NCI-H2107 treated with DMSO at 0.1 percent for 48 hours (cell line): ENCODE measurements around the gene FKBP5.

Source experiments
- DNase-seq: peaks from one replicate; lab custom pipeline; 2025; ENCODE audit not compliant: unreplicated experiment; lab: John Stamatoyannopoulos, UW

Gene FKBP5

GRCh38 chr6:35665573-35665972 is 23.1 kb downstream of the FKBP5 start:
- DNase-seq, result no peak

DNA sequence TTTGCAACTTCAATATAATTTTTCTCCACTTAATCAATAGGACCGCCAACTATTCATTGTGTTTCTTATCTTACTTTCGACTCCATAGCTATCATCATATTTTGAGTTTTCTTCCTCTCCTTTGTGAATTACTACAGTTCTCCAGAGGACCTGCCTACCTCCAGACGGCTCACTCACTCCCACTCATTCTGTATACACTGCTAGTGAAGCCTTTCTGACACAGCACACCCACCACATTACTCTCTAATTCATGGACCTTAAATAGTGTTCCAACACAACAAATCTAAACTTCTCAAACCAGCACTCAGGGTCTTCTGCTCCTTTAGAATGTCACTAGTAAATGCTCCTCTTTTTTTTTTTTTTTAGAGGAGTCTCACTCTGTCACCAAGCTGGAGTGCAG is 23.8 kb downstream of the FKBP5 start:
- DNase-seq, result no peak

GRCh38 chr6:35663447-35664235 is 25.1 kb downstream of the FKBP5 start:
- DNase-seq, result no peak

GRCh38 chr6:35662999-35663398 is 25.7 kb downstream of the FKBP5 start:
- DNase-seq, result no peak

- DNase-seq, result no peak
These were observed 33.8 kb downstream of the FKBP5 start for GRCh38 chr6:35654883-35655282.

DNA sequence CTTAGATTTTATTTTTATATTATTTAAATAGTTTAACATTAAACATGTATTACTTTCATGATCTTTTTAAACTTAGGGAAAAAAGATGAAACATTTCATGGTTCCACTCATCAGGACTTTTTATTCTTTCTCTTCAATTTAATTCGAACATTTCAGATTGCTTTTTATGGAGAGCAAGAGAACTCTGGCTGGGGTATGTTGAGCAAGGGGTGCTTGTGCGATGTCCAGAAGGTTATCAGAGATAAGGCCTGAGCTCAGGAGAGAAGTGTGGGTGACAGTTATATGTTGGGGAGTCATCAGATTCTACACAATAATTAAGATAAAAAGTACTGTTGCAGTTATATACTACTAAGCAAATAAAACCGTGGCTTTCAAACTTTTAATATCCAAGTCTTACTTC is 37.5 kb downstream of the FKBP5 start:
- DNase-seq, result no peak

DNA sequence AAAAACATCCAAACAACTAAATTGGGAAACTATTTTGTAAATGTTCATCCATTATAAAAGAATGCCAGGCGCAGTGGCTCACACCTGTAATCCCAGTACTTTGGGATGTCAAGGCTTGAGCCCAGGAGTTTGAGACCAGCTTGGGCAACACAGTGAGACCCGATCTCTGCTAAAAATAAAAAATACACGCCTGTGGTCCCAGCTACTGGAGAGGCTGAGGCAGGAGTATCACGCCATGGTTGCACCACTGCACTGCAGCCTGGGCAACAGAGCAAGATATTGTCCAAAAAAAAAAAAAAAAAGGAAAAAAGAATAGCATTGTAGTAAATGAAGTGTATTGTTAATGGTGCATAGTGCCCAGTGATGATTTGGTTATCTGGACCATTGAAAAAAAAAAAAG is 38.7 kb downstream of the FKBP5 start:
- no peak for DNase-seq

DNA sequence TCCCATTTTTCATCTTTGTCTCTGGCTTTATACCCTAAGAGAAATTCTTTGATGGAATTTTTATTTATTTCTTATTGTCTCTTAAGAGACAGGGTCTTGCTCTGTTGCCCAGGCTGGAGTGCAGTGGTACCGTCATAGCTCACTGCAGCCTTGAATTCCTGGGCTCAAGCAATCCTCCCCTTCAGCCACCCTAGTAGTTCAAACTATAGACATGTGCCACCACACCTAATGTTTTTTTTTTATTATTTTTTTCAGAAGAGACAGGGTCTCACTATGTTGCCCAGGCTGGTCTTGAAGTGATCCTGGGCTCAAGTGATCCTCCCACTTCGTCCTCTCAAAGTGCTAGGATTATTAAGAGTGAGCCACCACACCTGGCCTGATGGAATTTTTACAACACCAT is 40.5 kb downstream of the FKBP5 start:
- DNase-seq, result no peak

DNA sequence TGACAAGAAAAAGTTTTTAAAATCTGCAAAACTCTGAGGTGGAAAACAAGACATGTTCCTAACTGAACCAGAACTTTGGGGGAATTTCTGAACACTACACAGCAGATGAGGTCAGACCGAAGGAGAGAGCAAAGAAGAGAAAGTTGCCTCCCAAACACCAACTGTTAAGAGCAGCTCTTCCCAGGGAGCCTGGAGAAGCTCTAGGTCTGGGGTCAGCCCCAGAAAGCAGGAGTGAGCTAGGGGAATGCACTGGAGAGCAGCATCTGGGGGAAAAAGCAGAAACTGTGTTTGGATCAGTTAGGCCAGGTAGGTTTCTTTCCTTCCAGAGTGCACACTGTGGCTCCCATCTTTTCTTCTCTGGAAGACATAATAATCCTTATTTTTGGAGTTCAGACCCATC is 41.3 kb downstream of the FKBP5 start:
- no peak for DNase-seq

- DNase-seq, result no peak
These were observed 45.6 kb downstream of the FKBP5 start for GRCh38 chr6:35643162-35643535.

GRCh38 chr6:35642471-35643161 is 46.1 kb downstream of the FKBP5 start:
- no peak for DNase-seq

GRCh38 chr6:35640017-35640664 is 48.6 kb downstream of the FKBP5 start:
- DNase-seq, result no peak

- DNase-seq, result no peak
These were observed 50.0 kb downstream of the FKBP5 start for GRCh38 chr6:35638679-35639078.

DNA sequence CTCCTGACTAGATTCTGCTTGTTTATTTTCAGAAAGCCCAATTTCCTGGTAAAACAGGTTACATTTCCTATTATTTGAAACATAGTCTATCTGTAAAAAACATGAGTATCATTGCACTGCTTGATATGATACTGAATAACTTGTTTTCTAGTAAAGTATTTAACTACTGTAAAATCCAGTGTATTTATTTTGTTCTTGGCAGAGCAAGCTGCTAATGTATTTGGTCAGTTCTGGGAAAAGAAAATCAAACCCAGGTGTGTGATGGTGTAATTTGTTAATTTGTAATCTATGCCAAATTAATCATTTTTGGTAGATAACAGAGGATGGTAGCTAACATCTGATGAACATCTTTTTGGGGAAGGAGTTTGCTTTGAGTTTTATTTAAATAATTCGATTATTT is 50.8 kb downstream of the FKBP5 start:
- no peak for DNase-seq

GRCh38 chr6:35635601-35636597 is 52.8 kb downstream of the FKBP5 start:
- DNase-seq, result no peak

GRCh38 chr6:35634316-35634715 is 54.4 kb downstream of the FKBP5 start:
- no peak for DNase-seq

DNA sequence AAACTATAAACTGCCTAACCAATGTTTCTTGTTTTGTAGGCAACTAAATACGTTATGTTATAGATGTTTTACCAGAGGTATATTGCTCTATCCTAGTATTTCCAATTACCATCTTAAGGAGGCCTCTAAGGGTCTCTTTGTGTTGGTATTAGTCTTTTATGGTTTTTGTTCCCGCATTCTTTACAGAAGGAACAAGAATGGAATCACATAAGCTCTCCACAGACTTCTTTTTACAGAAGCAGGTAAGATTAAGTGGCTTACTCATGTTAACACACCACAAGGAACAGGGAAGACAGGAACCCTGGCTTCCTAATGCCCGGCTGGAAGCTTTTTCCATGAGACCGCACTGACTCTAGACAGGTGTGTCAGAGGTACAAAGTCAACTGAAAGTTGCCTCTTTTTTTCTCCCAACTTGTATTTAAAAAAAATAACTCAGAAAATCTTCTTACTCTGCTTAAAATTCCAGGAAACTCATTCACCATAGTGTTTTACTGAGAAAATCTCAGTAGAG is 55.1 kb downstream of the FKBP5 start:
- no peak for DNase-seq

GRCh38 chr6:35629876-35630378 is 58.8 kb downstream of the FKBP5 start:
- DNase-seq, result no peak

GRCh38 chr6:35626401-35626800 is 62.3 kb downstream of the FKBP5 start:
- no peak for DNase-seq

- DNase-seq, result no peak
These were observed 64.2 kb downstream of the FKBP5 start for GRCh38 chr6:35624341-35625070.
